GM19395 (cell line): ENCODE results near the gene TNS3.

Source experiments
- ATAC-seq: cut with Tn5 transposase; IDR thresholded peaks from one replicate; pipeline ENCODE4 v1.9.1; 2021; ENCODE audit warnings: mild to moderate bottlenecking, moderate library complexity; ENCODE audit not compliant: unreplicated experiment

The TNS3 gene

DNA sequence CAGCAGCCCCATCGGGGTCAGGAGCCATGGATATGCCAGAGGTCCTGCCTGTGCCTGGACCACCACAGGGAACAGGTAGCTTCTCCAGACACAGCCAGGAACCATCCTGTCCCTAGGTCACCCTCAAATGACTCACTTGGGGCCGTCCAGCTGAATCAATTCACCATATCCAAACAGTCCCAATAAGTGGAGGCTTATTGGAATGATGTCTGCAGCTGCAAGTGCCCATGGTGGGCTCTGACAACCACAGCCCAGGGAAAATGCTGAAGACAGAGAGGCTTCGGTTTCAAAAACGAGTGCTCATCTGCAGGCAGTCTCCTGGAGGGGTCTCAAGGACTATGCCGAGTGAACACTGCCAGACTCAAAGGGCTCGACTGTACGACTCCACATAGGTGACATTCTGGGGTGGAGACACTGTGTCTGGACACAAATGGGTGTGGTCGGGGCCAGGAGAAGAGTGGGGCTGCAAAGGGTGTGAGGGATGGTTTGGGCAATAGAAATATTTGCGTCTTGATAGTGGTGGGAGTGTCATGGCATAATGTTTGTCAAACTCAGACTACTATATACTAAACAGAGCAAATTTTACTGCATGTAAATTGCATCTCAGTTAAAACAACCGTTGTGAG is 204.8 kb downstream of the TNS3 start:
- no peak for ATAC-seq

DNA sequence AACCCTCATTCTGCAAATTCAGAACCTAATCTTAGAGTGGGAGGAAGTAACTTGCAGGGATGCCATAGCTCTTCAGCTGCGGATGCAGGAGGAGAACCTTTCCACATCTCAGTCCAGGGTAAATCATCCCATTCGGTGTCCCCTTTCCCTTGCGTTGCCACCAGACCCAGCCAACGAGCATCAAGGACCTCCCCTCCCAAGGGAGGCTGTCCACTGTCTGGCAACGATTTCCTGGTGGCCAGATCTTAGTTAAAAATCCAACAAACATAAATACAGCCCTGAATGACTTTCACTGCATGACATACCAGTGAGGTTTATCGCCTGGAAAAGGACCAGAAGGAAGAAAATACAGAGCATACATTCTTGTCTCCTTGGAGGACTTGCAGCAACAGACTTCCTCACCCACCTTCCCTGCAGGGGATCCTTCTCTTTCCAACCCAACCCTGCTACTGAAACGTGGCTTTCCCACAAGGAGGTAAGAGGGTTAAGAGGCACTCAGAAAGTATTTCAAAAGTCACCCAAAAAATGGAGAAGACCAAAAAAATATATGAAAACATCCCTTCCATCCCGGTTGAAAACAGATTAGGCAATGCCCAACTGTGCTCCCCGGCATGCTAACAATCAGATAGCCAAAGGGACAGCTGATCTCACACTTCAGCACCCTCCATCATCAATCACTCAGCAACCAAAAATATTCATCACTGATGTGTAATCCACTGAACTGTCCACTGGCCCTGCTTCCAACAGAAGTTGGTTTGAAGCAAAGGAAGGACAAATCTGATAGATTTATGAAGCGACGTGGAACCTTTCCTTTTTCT is 206.6 kb downstream of the TNS3 start:
- no peak for ATAC-seq

DNA sequence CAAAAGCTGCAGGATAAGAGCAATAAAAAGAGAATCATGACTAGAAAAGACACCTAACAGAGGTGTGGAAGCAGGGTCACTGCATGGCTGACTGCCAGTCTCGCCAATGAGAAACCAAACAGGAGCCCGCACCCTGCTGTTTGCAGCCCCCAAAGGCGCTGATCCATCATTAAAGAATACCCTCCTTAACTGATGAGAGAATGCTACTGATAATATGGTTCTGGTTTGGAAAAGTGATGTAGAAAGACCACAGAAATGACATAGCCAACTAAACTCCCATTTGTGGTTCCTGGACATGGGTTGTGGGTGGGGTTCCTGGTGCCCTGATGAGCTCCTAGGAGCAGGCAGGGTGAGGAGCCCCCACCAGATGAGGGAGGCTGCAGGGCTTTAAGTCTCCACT is 207.4 kb downstream of the TNS3 start:
- no peak for ATAC-seq

DNA sequence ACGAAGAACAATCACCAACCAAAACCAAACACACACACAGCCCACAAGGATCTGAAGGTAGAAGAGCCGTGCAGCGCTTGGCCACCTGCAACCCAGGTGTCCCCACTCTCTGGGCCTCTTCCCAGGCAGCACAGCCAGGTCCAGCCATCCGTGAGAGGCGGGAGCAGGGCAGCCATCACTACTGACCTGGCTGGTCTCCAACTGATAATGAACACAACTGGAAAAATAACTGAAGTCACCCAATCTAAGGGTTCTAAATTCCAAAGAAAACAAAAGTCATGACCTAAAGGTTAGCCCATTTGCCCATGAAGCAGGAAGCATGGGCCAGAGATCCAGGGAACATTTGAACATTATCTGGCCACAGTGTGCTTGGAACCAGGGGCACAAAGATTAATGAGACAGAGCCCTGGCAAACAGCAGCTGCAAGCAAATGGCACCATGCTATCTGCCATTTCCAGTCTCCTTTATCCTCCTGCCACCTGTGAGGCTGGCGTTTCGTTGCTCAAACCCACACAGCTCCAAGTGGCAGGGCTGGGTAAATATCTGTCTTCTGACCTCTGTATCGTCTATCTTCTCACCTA is 207.9 kb downstream of the TNS3 start:
- no peak for ATAC-seq

DNA sequence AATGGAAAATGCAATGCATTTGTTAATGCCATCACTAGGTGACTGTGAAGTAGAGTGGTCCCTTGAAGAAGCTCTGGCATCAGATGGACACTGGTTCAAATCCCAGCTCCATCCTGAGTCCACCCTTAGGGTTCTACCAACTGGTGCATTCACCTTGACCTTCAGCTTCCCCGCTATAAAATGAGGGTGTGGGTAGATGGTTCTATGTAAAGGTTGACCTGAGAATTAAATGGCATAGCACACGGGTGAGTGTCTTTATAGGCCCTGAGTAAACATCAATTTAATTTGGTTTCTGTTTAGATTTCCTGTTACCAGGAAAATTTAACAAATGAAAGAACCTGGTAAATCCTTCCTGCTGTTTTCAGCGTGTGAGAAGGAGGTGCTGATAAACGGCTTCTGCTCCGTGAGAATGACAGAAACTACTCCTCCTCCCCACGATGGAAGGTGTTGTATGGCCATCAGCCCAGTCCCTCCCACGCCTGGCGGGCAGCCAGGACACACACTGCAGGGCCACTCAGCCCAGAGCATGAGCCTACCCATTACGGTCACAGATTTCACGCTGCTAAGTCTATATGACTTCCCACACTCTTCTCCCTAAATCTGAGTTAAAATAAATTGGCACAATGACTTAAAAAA is 210.1 kb downstream of the TNS3 start:
- ATAC-seq = no peak

DNA sequence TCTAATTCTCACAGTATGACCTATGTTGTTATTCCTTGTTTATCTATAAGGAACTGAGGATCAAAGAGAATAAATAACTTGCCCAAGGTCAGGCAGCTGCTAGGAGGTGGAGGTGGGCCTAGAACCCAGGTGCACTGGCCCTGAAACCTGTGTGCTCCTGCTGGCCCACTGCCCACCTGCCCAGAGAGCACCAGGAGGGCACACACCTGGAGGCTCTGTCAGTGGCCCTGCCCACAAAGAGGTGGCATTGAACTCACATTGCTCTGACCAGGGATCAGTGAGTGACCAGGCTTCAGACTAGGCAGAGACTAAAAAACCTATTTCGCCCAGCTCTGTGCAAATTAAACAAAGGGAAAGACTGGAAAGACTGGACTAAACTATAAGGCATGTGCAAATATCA is 210.6 kb downstream of the TNS3 start:
- no peak for ATAC-seq

DNA sequence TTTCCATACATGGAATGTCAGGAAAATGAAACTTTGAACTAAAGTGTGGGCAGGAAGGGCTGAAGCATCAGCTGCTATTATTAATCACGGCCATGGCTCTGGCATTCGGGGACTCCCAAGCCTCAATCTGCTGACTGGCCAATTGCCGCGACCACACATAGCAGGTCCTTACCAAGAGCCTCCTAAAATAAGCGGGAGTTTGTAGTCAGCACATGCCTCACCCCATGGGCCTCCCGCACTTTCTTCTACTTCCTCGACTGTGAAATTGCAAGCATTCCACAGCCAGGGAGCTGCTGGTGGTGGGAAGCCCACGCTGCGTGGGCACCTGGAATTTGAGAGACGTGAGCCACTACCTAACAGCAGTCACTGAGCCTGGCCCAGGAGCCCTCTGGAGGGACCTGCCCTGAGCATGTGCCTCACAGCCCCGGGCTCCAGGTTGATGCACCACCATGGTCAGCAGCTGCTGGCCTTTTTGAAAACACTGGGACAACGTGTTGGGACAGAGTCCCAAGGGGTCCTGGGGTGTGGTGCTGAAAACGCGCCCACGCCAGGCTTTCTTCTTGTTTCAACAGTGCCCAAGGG is 211.4 kb downstream of the TNS3 start:
- ATAC-seq = no peak

- ATAC-seq = no peak
These were observed 212.2 kb downstream of the TNS3 start for GRCh38 chr7:47369736-47370135.

- no peak for ATAC-seq
These were observed 213.6 kb downstream of the TNS3 start for GRCh38 chr7:47368190-47368812.

DNA sequence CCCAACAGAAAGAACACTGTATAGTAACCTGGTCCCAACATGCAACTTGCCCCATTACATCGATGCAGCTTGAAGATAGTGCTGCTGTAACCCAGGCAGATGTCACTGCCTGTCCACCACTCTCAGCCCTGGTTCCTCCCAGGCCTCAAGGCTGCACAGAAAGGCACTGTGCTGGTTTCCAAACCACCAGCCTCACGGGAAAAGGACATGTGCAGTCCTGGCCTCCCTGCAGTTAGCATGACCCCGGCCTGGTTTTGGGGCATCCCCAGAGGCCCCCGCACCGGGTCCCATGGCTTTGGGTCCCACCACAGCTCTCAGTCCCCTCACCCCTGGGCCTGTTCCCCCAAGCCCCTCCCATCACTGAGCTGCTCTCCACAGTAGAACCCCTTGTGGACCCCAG is 214.5 kb downstream of the TNS3 start:
- no peak for ATAC-seq

DNA sequence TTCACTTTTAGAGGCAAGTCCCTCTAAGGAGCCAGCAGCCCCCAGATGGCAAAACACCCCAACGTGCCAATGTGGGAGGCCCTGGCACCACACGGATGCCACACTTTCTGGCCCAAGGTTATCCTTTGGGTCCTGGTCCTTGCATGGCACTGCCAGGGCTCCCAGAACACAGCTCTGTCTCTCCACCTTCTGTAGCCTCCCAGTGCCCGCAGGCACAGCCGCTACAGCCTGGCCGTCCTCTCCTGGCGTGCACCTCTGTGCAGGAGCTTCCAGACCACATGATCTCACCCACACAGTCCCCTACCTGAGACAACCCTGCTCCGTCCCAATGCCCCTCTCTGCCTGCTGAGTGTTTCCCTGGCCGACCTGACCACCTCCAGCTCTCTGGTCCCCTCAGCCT is 215.0 kb downstream of the TNS3 start:
- ATAC-seq = no peak

GRCh38 chr7:47366211-47366610 is 215.7 kb downstream of the TNS3 start:
- no peak for ATAC-seq

GRCh38 chr7:47362984-47363383 is 218.9 kb downstream of the TNS3 start:
- no peak for ATAC-seq

DNA sequence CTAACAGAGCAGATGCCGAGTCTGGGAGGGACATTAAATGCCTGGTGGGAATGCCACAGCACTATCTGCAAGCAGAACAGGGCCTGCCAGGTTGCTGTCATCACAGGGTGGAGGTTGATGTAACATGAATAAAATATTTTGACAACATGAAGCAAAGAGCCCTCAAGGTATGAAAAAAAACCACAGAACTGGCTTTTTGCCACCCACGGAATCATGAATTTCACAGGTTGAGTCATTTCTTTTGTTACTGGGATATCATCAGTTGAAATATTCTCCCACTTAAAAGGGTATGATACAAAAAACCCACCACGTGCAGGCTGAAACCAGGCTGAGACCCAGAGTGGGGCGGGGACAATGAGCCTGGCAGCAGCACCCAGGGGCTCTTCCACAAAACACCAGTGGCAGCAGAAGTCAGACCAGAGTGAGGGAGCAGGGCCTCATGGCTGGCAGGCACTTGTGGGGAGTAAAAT is 220.1 kb downstream of the TNS3 start:
- ATAC-seq = no peak

DNA sequence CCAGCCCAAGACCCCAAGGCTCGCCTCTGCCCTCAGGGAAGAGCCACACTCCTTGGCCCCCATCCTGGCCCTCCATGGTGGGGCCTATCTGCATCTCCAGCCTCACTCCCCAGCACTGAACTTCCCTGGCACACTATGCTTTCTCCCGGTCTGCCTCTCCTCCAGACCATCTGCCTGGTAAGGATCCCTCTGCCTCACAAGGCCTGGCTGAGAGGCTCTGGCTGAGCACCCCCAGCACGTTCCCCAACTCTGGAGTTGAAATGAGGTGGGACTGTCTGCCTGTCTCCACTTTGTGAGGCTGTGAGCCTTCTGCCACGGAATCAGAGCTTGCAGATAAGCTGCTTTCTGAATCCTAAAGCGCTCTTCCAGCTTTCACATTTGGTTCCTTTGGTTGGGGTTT is 220.7 kb downstream of the TNS3 start:
- no peak for ATAC-seq

- no peak for ATAC-seq
These were observed 221.5 kb downstream of the TNS3 start for GRCh38 chr7:47360301-47360900.

DNA sequence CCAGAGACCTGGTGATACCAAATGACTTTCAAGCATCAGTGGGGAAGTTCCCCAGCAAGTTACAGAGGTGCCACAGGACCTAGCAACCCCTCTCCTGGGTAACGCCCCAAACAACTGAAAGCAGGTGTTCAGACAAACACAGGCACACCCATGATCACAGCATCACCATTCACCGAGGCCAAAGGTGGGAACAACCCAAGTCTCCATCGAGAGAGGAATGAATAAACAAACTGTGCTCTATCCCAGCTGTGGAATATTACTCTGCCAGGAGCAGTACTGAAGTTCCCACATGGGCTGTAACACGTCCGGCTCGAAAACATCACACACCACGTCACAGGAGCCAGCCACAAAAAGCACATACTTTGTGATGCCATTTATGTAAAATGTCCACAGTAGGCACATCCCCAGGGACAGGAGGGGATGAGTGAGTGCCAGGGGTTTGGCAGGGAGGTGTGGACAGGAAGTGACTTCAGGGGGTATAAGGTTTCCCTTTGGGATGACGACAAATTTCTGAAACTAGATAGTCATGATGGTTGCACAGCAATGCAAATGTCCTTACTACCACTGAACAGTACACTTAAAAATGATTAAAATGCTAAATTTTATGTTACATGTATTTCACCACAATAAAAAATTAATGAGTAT is 222.8 kb downstream of the TNS3 start:
- no peak for ATAC-seq

DNA sequence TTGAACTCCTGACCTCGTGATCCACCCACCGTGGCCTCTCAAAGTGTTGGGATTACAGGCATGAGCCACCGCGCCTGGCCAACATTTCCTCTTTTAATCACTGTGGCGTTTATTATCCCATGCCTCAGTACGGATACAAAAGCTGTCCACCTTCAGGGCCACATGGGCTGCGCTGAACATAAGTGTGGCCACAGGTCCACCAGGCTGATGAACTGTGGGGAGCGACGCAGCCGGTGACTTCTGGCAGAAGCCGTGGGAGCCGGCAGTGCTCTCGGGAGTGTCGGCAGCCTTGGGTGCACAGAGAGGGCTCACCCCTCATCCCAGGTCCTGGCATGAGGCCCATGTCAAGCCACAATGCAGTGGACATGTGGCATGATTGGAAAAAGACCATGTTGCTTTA is 223.6 kb downstream of the TNS3 start:
- no peak for ATAC-seq

DNA sequence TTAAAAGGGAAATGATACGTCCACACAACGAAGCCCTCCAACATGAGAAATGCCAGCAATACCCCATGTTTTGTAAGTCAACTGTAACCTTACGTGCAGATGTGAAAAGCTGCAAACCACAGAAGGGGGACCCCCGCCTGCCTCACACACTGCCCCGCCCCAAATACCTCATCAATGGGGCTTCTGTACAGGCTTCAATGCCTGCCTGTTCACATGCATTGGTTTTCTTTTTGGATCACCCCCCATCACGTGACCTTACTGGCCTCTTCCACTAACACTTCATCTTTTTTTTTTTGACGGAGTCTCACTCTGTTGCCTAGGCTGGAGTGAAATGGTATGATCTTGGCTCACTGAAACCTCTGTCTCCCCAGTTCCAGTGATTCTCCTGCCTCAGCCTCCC is 224.0 kb downstream of the TNS3 start:
- ATAC-seq = peak; percentile 48

GRCh38 chr7:47357361-47357760 is 224.6 kb downstream of the TNS3 start:
- no peak for ATAC-seq
